ENCODE data around the gene LCORL. TPM values are rescaled to one million over a fixed set of nuclear protein-coding genes. Genes with fewer than 3 reads are reported as not detected.

LCORL gene
- total and polyA plus RNA-seq, 2 of the 4 experiments (the other 2 are of a cell fraction), result 2.1 to 5.0 TPM

DNA sequence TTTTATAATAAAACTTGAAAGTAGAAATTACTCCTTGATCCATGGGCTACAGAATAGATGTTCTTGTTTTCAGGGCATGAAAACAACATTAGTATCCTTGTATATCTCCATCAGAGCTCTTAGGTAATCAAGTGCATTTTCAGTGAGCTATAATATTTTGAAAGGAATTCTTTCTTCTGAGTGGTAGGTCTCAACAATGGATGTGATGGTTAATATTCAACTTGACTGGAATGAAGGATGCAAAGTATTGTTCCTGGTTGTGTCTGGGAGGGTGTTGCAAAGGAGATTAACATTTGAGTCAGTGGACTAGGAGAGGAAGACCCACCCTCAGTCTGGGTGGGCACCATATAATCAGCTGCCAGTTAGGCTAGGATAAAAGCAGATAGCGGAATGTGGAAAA lies 100.1 kb downstream of the LCORL start:
- Histone ChIP-seq H2AFZ (replicated peaks; ENCODE audit: low read length, poor library complexity) (no peak overlapping the region), H2BK20ac (ENCODE audit: low read depth, low read length) (no peak overlapping the region), H3K4ac (ENCODE audit: low read depth, low read length) (no peak overlapping the region), H3K9me1 (ENCODE audit: insufficient read depth, low read length) (no peaks in the 10 kb centered on the region), H2BK120ac (ENCODE audit: low read depth, low read length) (no peak overlapping the region), H3K18ac (ENCODE audit: low read depth, low read length) (no peak overlapping the region), H3K4me1 (ENCODE audit: control insufficient read depth, insufficient read depth, low read length) (no peaks in the 10 kb centered on the region), H4K20me1 (ENCODE audit: insufficient read depth, low read length) (no peaks in the 10 kb centered on the region), H3K23ac (ENCODE audit: low read depth, low read length) (no peak overlapping the region), H3K9ac (ENCODE audit: low read depth, low read length) (no peak overlapping the region), H2BK5ac (ENCODE audit: low read depth, low read length, poor library complexity, severe bottlenecking) (no peak overlapping the region), H3K4me2 (ENCODE audit: low read depth, low read length) (no peak overlapping the region), H3K14ac (replicated peaks; ENCODE audit: low read depth, low read length) (no peak overlapping the region), H2AK5ac (ENCODE audit: low read depth, low read length) (no peak overlapping the region), H3K9me3 (ENCODE audit: control insufficient read depth, insufficient read depth, low read length) (no peaks in the 10 kb centered on the region), H3K79me1 (ENCODE audit: low read depth in 1 of 2, low read length in 2 of 2) (peaks cover 10 to 12% of the 10 kb centered on the region in 2 experiments), H3K4me3 (ENCODE audit: insufficient read depth, low read depth, low read length) (no peak overlapping the region), H4K91ac (ENCODE audit: insufficient read depth, low read depth, low read length) (no peak overlapping the region), H3K27me3 (ENCODE audit: control insufficient read depth, insufficient read depth, low read length) (no peaks in the 10 kb centered on the region), H2AK9ac (replicated peaks; ENCODE audit: low read depth, low read length, poor library complexity) (no peak overlapping the region), H3K36me3 (ENCODE audit: control insufficient read depth, insufficient read depth, low read length) (0 out of 2 replicates have a peak, but pooled peaks cover 1% of the 10 kb centered on the region), H2BK15ac (ENCODE audit: low read depth, low read length) (no peak overlapping the region), H4K5ac (ENCODE audit: low read depth, low read length) (no peak overlapping the region), H4K8ac (ENCODE audit: low read depth in 2 of 2, low read length in 2 of 2) (no peak overlapping the region), H3K27ac (ENCODE audit: insufficient read depth, low read length) (no peak overlapping the region), H3K56ac (ENCODE audit: extremely low read depth, insufficient read depth, low read length) (no peak overlapping the region)
- ATAC-seq (ENCODE audit: low read depth) (no peak), DNase-seq (no peak)
- TF ChIP-seq FOS (IDR thresholded peaks at IDR 0.05; ENCODE audit: low read depth, low read length), result no peak
- no peak for TF ChIP-seq CEBPB (IDR thresholded peaks at IDR 0.05; ENCODE audit: low read depth, low read length)
- TF ChIP-seq RAD21 (IDR thresholded peaks at IDR 0.05; ENCODE audit: low read length), result no peak
- no peak for TF ChIP-seq MXI1 (IDR thresholded peaks at IDR 0.05; ENCODE audit: borderline replicate concordance, low read depth, low read length)
- no peak for TF ChIP-seq RFX5 (IDR thresholded peaks at IDR 0.05; ENCODE audit: low read depth, low read length)
- no peak for TF ChIP-seq MAFK (IDR thresholded peaks at IDR 0.05; ENCODE audit: low read depth, low read length)
- no peak for TF ChIP-seq BHLHE40 (IDR thresholded peaks at IDR 0.05; ENCODE audit: low read depth, low read length)
- TF ChIP-seq, protein P1, sequence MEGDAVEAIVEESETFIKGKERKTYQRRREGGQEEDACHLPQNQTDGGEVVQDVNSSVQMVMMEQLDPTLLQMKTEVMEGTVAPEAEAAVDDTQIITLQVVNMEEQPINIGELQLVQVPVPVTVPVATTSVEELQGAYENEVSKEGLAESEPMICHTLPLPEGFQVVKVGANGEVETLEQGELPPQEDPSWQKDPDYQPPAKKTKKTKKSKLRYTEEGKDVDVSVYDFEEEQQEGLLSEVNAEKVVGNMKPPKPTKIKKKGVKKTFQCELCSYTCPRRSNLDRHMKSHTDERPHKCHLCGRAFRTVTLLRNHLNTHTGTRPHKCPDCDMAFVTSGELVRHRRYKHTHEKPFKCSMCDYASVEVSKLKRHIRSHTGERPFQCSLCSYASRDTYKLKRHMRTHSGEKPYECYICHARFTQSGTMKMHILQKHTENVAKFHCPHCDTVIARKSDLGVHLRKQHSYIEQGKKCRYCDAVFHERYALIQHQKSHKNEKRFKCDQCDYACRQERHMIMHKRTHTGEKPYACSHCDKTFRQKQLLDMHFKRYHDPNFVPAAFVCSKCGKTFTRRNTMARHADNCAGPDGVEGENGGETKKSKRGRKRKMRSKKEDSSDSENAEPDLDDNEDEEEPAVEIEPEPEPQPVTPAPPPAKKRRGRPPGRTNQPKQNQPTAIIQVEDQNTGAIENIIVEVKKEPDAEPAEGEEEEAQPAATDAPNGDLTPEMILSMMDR (conservative IDR thresholded peaks at IDR 0.05; ENCODE audit: low read depth, low read length), result no peak
- TF ChIP-seq RCOR1 (IDR thresholded peaks at IDR 0.05; ENCODE audit: insufficient replicate concordance, low read length), result no peak
- no peak for TF ChIP-seq MAZ (IDR thresholded peaks at IDR 0.05; ENCODE audit: borderline replicate concordance, low read depth, low read length)
- intact Hi-C loops (cut with micrococcal nuclease), result no loop called here
- BruUV-seq (replicated peaks), result no TSS peak
- WGBS, 2 experiments (ENCODE audit: extremely low coverage in 2 of 2, insufficient read length in 1 of 2), result no CpG with 5 or more reads among the region's 1 CpG
- in situ Hi-C loops (cut with MboI; ENCODE audit: low sequenced_read_pairs), result loop anchor here (10.0 kb wide), 1 partner anchor 673 kb away; no protein-coding TSS in a partner anchor
- ChIA-PET CTCF (interaction anchor here (0.6 kb wide), 1 partner anchor 16 kb away, joined by 3 read pairs; no protein-coding TSS in a partner anchor), POLR2A (ENCODE audit: unreplicated experiment) (no interaction called here)
- dilution Hi-C loops (cut with HindIII; ENCODE audit: low sequenced_read_pairs, unreplicated experiment), result no loop called here
